ENCODE measurements around the gene ARMC5.

The ARMC5 gene

DNA sequence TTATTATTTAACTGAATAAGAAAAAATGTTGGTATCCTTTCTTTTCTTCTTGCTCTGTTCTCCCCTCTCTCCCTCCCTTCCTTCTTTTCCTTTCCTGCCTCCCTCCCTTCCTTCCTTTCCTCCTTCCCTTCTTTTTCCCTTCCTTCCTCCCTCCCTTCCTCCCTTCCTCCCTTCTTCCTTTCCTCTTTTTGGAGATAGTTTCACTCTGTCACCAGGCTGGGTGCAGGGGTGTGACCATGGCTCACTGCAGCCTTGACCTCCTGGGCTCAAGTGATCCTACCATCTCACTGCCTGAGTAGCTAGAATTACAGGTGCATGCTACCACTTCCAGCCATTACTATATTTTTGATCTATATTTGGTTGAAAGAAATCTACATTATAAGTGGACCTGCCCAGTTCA lies 54.6 kb downstream of the ARMC5 start:
- no peak for DNase-seq (ENCODE audit: low read depth, low spot score)
- no peaks in the 10 kb centered on the region for H3K36me3 ChIP-seq (ENCODE audit: insufficient read depth, low read length)
- no peak overlapping the region for H3K27ac ChIP-seq
- H3K9me3 ChIP-seq (ENCODE audit: low read depth, low read length): no peaks in the 10 kb centered on the region
- no peak overlapping the region for H3K4me3 ChIP-seq
- H3K9ac ChIP-seq (ENCODE audit: insufficient read length): no peak overlapping the region
- TF ChIP-seq EZH2 (IDR thresholded peaks at IDR 0.05): no peak
- TF ChIP-seq POLR2AphosphoS5 (IDR thresholded peaks at IDR 0.05; ENCODE audit: borderline replicate concordance, low read depth, low read length): no peak
- TF ChIP-seq FOXP2 (optimal IDR thresholded peaks at IDR 0.05; ENCODE audit: control extremely low read depth, extremely low read length, insufficient read depth): no peak

Data from SK-N-MC (cell line).